ENCODE measurements around the gene ACOT13.
"Not testable (repeated sequence)": the region's sequence is repeated elsewhere in the genome, so short reads cannot be mapped to it uniquely, and the experiment has no call there.

The ACOT13 gene

DNA sequence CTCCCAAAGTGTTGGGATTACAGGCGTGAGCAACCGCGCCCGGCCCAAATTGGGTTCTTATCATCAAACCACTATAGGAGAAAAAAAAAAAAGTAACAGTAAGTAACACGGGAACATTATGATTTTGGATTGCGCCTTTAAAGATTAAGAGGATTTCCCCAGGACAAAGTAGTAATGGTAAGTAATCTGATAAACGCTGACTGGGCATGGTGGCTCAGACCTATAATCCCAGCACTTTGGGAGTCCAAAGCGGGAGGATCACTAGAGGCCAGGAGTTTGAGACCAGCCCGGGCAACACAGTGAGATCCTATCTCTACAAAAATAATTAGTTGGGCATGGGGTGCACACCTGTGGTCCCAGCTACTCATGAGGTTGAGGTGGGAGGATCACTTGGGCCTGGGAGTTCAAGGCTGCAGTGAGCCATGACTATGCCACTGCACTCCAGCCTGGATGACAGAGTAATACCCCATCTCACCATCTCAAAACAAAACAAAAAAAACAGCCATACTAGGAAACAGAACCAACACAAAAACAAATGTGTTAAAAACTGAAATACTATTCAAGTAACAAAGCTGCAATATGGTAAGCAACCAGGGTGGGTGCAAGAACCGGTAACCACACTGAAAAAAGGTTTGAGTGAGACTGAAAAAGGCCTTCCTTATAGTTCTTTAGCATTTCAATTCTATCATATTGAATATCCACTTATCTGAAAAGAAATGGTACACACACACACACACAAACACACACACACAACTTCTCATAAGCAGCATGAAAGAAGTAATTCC lies 43.8 kb downstream of the ACOT13 start:
- TF ChIP-seq CTCF (IDR thresholded peaks at IDR 0.05; ENCODE audit: borderline replicate concordance, control extremely low read depth, extremely low read depth, insufficient read depth, missing control alignments) = no peak
- in situ Hi-C loops (cut with MboI; ENCODE audit: low sequenced_read_pairs, unreplicated experiment) = no loop called here
- DNase-seq (ENCODE audit: low spot score) = no peak

DNA sequence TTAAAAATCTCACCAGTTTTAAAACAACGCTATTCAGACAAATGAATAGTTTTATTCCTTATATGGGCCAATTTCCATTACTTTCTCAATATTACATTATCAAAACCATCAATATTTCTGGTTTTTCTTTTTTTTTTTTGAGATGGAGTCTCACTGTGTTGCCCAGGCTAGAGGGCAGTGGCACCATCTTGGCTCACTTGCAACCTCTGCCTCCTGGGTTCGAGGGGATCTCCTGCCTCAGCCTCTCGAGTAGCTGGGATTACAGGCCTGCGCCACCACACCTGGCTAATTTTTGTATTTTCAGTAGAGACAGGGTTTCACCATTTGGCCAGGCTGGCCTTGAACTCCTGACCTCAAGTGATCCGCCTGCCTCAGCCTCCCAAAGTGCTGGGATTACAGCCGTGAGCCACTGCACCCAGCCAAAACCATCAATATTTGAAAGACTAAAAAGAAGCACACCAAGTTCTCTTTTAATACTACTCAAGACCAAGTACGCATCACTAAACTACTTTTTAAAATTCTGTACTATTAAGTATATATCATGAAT lies 49.8 kb downstream of the ACOT13 start:
- in situ Hi-C loops (cut with MboI; ENCODE audit: low sequenced_read_pairs, unreplicated experiment); DNase-seq (ENCODE audit: low spot score): not testable (repeated sequence)

GRCh38 chr6:24718449-24719124 lies 51.7 kb downstream of the ACOT13 start:
- TF ChIP-seq CTCF (IDR thresholded peaks at IDR 0.05; ENCODE audit: borderline replicate concordance, control extremely low read depth, extremely low read depth, insufficient read depth, missing control alignments) = no peak
- in situ Hi-C loops (cut with MboI; ENCODE audit: low sequenced_read_pairs, unreplicated experiment) = no loop called here
- DNase-seq (ENCODE audit: low spot score) = no peak

GRCh38 chr6:24719125-24719971 lies 52.5 kb downstream of the ACOT13 start, which contains the start of gene C6orf62:
TSS of gene C6orf62 (minus strand) at chr6:24719154. CDS start at chr6:24718668, 486 bp downstream.
- in situ Hi-C loops (cut with MboI; ENCODE audit: low sequenced_read_pairs, unreplicated experiment) = no loop called here
- DNase-seq (ENCODE audit: low spot score) = peak; percentile 44

GRCh38 chr6:24720131-24720603 lies 53.3 kb downstream of the ACOT13 start:
- in situ Hi-C loops (cut with MboI; ENCODE audit: low sequenced_read_pairs, unreplicated experiment) = no loop called here
- TF ChIP-seq CTCF (IDR thresholded peaks at IDR 0.05; ENCODE audit: borderline replicate concordance, control extremely low read depth, extremely low read depth, insufficient read depth, missing control alignments) = no peak
- DNase-seq (ENCODE audit: low spot score) = peak; percentile 68

More at GRCh38 chr6:24719125-24719971, 52.5 kb downstream of the ACOT13 start, which contains the start of gene C6orf62:
- no peak for TF ChIP-seq CTCF (IDR thresholded peaks at IDR 0.05; ENCODE audit: borderline replicate concordance, control extremely low read depth, extremely low read depth, insufficient read depth, missing control alignments)

GRCh38 chr6:24720604-24721460 lies 54.0 kb downstream of the ACOT13 start:
- in situ Hi-C loops (cut with MboI; ENCODE audit: low sequenced_read_pairs, unreplicated experiment) = no loop called here

More at GRCh38 chr6:24720604-24721460, 54.0 kb downstream of the ACOT13 start:
- TF ChIP-seq CTCF (IDR thresholded peaks at IDR 0.05; ENCODE audit: borderline replicate concordance, control extremely low read depth, extremely low read depth, insufficient read depth, missing control alignments) = no peak
- peak; percentile 97 for DNase-seq (ENCODE audit: low spot score)
